Liver (tissue), 9 donors: Measurements from ENCODE around the gene PVALEF. TPM values are rescaled to one million over a fixed set of nuclear protein-coding genes. Genes with fewer than 3 reads are reported as not detected.

Source experiments
- DNase-seq: peaks from one replicate; pipeline ENCODE4 v3.0.0-alpha.2; 2017; ENCODE audit warnings: low spot score
- H3K27ac ChIP-seq, 2 donors: one replicate each; pipeline ENCODE4 v1.7.0; 2013; ENCODE audit warnings: inconsistent platforms in 2 of 2, low read length in 2 of 2, control low read depth in 1 of 2, low read depth in 1 of 2, mild to moderate bottlenecking in 1 of 2
- H3K27me3 ChIP-seq, 4 donors: one replicate each; pipeline versions ENCODE4 v1.6.1 to v1.7.0; 2013; ENCODE audit warnings: low read length in 3 of 4, inconsistent platforms in 1 of 4, mild to moderate bottlenecking in 1 of 4, moderate library complexity in 1 of 4; ENCODE audit not compliant: control insufficient read depth in 4 of 4, insufficient read depth in 4 of 4
- H3K36me3 ChIP-seq, 4 donors: one replicate each; pipeline versions ENCODE4 v1.6.1 to v1.7.0; 2013; ENCODE audit warnings: low read length in 3 of 4, mild to moderate bottlenecking in 3 of 4, low read depth in 1 of 4, moderate library complexity in 1 of 4; ENCODE audit not compliant: control insufficient read depth in 4 of 4, insufficient read depth in 3 of 4
- H3K4me1 ChIP-seq, 4 donors: one replicate each; pipeline versions ENCODE4 v1.6.1 to v1.7.0; 2013; ENCODE audit warnings: low read length in 3 of 4, mild to moderate bottlenecking in 3 of 4, moderate library complexity in 1 of 4; ENCODE audit not compliant: control insufficient read depth in 4 of 4, insufficient read depth in 4 of 4
- H3K4me3 ChIP-seq, 3 donors: one replicate each; pipeline versions ENCODE4 v1.6.1 to v1.7.0; 2013; ENCODE audit warnings: low read length in 3 of 3, control low read depth in 1 of 3, low read depth in 1 of 3, mild to moderate bottlenecking in 1 of 3
- H3K9ac ChIP-seq, 2 donors: one replicate each; pipeline ENCODE4 v1.7.0; 2013; ENCODE audit warnings: low read length in 2 of 2, mild to moderate bottlenecking in 2 of 2, moderate library complexity in 2 of 2, control low read depth in 1 of 2, low read depth in 1 of 2
- H3K9me3 ChIP-seq, 4 donors: one replicate each; pipeline versions ENCODE4 v1.6.1 to v1.7.0; 2013; ENCODE audit warnings: low read length in 3 of 4; ENCODE audit not compliant: control insufficient read depth in 4 of 4
- CTCF ChIP-seq: fragments of 150-350 bp; IDR thresholded peaks from 2 replicates; pipeline ENCODE4 v1.5.1; 2017; ENCODE audit warnings: improper control_type of control experiment, low read depth, low read length; ENCODE audit not compliant: missing input control
- EGR1 ChIP-seq, 2 donors: IDR thresholded peaks; 2 replicates each; pipeline ENCODE4 v1.6.1; 2016 to 2018; ENCODE audit warnings: antibody characterized with exemption in 2 of 2, low read depth in 2 of 2
- FOXA1 ChIP-seq: IDR thresholded peaks from 2 replicates; pipeline ENCODE4 v1.6.1; 2016; ENCODE audit warnings: antibody characterized with exemption
- FOXA2 ChIP-seq: IDR thresholded peaks from 2 replicates; pipeline ENCODE4 v1.6.1; 2016; ENCODE audit warnings: antibody characterized with exemption
- GABPA ChIP-seq, 2 donors: IDR thresholded peaks in 1 of 2; conservative IDR thresholded peaks in 1 of 2; 2 replicates each; pipeline ENCODE4 v1.6.1; 2016; ENCODE audit warnings: antibody characterized with exemption in 2 of 2, mild to moderate bottlenecking in 1 of 2, moderate library complexity in 1 of 2
- HNF4A ChIP-seq, 2 donors: conservative IDR thresholded peaks; 2 replicates each; pipeline ENCODE4 v1.6.1; 2016; ENCODE audit warnings: antibody characterized with exemption in 2 of 2, mild to moderate bottlenecking in 2 of 2
- HNF4G ChIP-seq: IDR thresholded peaks from 2 replicates; pipeline ENCODE4 v1.6.1; 2016; ENCODE audit warnings: antibody characterized with exemption
- MAX ChIP-seq: IDR thresholded peaks from 2 replicates; pipeline ENCODE4 v1.6.1; 2016; ENCODE audit warnings: antibody characterized with exemption
- NR2F2 ChIP-seq: IDR thresholded peaks from 2 replicates; pipeline ENCODE4 v1.6.1; 2016; ENCODE audit warnings: antibody characterized with exemption
- REST ChIP-seq: IDR thresholded peaks from 2 replicates; pipeline ENCODE4 v1.6.1; 2016; ENCODE audit warnings: antibody characterized with exemption, mild to moderate bottlenecking
- RXRA ChIP-seq, 2 donors: IDR thresholded peaks; 2 replicates each; pipeline ENCODE4 v1.6.1; 2017 to 2018; ENCODE audit warnings: antibody characterized with exemption in 2 of 2, mild to moderate bottlenecking in 1 of 2
- YY1 ChIP-seq: IDR thresholded peaks from 2 replicates; pipeline ENCODE4 v1.6.1; 2016; ENCODE audit warnings: antibody characterized with exemption, mild to moderate bottlenecking
- WGBS: extraction: QIAGEN DNeasy Blood & Tissue Kit; methylation state at CpG from one replicate; pipeline ENCODE4 v1.1.7; 2013; 5-methylcytosine and 5-hydroxymethylcytosine counted together
- polyA plus RNA-seq, 2 donors: library from polyadenylated mRNA; stranded (reverse) in 1 of 2; unstranded in 1 of 2; fragments of 200-250 nt in 1 of 2; fragments of >200 nt in 1 of 2; fragmentation: Nextera tagmentation in 1 of 2; extraction: Ambion mirVana in 1 of 2; gene quantifications; one replicate each; pipeline versions ENCODE4 v1.2.1 to v1.2.3, GENCODE V29; 2013 to 2015
- total RNA-seq, 2 donors: library from RNA; depleted of rRNA; stranded (reverse); fragments of >200 nt; gene quantifications; one replicate each; pipeline ENCODE4 v1.2.3, GENCODE V29; 2014
- donor health status: healthy.
- donor health status: healthy.
- donor health status: healthy.
- donor health status: healthy.
- donor health status: healthy.

PVALEF gene
- total and polyA plus RNA-seq, 4 donors, result not detected

GRCh38 chr17:81228420-81228819, 63.1 kb downstream of the PVALEF start:
- no peaks in the 10 kb centered on the region for H3K27me3 ChIP-seq
- peaks cover under 1 to 11% (median 4%) of the 10 kb centered on the region in 4 donors for H3K4me1 ChIP-seq
- TF ChIP-seq NR2F2 (no peak), CTCF (no peak), REST (no peak), YY1 (no peak), FOXA2 (no peak), HNF4A (conservative IDR thresholded peaks at IDR 0.05) (no peak), EGR1 (IDR thresholded peaks at IDR 0.05; ENCODE audit: low read depth in 2 of 2) (no peak)
- WGBS, result 78% methylated on average over 9 of the region's 9 CpGs
- no peaks in the 10 kb centered on the region for H3K9me3 ChIP-seq
- no peak for DNase-seq
- H3K27ac ChIP-seq, result no peak overlapping the region
- peaks cover 5 to 31% (median 12%) of the 10 kb centered on the region in 4 donors for H3K36me3 ChIP-seq
- H3K9ac ChIP-seq, result no peak overlapping the region
- no peak overlapping the region for H3K4me3 ChIP-seq

GRCh38 chr17:81228834-81229665, 63.7 kb downstream of the PVALEF start:
- peaks cover 5 to 33% (median 13%) of the 10 kb centered on the region in 4 donors for H3K36me3 ChIP-seq
- no peak for TF ChIP-seq GABPA (IDR thresholded peaks at IDR 0.05 in 1 of 2, conservative IDR thresholded peaks at IDR 0.05 in 1 of 2)
- no peak for TF ChIP-seq NR2F2
- TF ChIP-seq RXRA (IDR thresholded peaks at IDR 0.05), result no peak
- TF ChIP-seq HNF4A (conservative IDR thresholded peaks at IDR 0.05), result no peak
- no peak for TF ChIP-seq FOXA1
- TF ChIP-seq HNF4G, result no peak
- no peak overlapping the region for H3K4me3 ChIP-seq
- H3K4me1 ChIP-seq, result peaks cover 0 to 7% (median 0%) of the 10 kb centered on the region in 4 donors
- peak overlapping the region in 1 of 2 donors; percentile 2 for H3K27ac ChIP-seq
- no peak overlapping the region for H3K9ac ChIP-seq
- no peaks in the 10 kb centered on the region for H3K27me3 ChIP-seq
- WGBS, result 89% methylated on average over 32 of the region's 32 CpGs
- DNase-seq, result no peak
- H3K9me3 ChIP-seq, result no peaks in the 10 kb centered on the region

- no peak overlapping the region for H3K4me3 ChIP-seq
- H3K27me3 ChIP-seq, result no peaks in the 10 kb centered on the region
- H3K4me1 ChIP-seq, result peaks cover 0 to 7% (median 0%) of the 10 kb centered on the region in 4 donors
- DNase-seq, result no peak
- TF ChIP-seq MAX, result no peak
- peaks cover 5 to 33% (median 13%) of the 10 kb centered on the region in 4 donors for H3K36me3 ChIP-seq
- H3K27ac ChIP-seq, result no peak overlapping the region
- 95% methylated on average over 14 of the region's 14 CpGs for WGBS
- no peak overlapping the region for H3K9ac ChIP-seq
- H3K9me3 ChIP-seq, result no peaks in the 10 kb centered on the region
Observed at GRCh38 chr17:81229666-81229920, 64.3 kb downstream of the PVALEF start.
